ENCODE results near the gene ENOX2.
"Not testable (repeated sequence)": the region's sequence is repeated elsewhere in the genome, so short reads cannot be mapped to it uniquely, and the experiment has no call there.

ENOX2 gene

DNA sequence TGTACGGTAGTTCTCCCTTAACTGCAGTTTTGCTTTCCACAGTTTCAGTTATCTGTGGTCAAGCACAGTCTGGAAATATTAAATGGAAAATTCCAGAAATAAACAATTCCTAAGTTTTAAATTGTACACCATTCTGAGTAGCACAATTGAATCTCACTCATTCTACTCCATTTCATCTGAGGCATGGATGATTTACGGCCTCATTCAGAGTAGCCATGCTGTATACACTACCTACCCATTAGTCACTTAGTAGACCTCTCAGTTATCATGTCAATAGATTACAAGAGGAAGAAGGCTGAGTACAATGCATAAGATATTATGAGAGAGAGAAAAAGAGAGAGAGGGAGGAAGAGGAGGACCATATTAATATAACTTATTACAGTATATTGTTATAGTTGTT is 77.5 kb downstream of the ENOX2 start:
- DNase-seq, result no peak

DNA sequence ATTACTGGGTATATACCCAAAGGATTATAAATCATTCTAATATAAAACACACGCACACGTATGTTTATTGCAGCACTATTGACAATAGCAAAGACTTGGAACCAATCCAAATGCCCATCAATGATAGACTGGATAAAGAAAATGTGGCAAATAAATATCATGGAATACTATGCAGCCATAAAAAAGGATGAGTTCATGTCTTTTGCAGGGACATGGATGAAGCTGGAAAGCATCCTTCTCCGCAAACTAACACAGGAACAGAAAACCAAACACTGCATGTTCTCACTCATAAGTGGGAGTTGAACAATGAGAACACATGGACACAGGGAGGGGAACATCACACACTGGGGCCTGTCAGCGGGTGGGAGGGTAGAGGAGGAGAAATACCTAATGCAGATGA is 83.6 kb downstream of the ENOX2 start:
- DNase-seq, result not testable (repeated sequence)

DNA sequence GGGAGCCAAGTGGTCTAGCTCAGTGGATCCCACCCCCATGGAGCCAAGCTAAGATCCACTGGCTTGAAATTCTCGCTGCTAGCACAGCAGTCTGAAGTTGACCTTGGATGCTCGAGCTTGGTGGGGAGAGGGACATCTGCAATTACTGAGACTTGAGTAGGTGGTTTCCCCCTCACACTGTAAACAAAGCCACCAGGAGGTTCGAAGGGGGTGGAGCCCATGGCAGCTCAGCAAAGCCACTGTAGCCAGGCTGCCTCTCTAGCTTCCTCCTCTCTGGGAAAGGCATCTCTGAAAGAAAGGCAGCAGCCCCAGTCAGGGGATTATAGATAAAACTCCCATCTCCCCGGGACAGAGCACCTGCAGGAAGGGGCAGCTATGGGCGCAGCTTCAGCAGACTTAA is 89.1 kb downstream of the ENOX2 start:
- DNase-seq, result not testable (repeated sequence)

DNA sequence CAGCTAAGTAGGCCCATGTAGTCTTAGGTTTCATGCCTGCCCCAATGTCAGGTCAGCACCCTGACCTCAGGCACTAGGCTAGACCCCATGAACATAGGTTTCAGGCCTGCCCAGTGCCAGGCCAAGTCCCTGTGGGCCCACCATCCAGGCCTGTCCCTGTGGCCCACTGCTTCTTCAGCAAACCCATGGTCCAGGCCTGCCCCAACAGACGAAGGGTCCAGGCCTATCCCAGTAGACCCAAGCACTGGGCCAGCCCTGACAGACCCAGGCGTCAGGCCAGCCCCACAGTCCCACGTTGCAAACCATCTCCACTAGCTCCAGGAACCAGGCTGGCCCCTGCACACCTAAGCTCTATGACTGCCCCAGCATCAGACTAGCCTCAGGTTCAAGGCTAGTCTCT is 92.4 kb downstream of the ENOX2 start:
- no peak for DNase-seq

DNA sequence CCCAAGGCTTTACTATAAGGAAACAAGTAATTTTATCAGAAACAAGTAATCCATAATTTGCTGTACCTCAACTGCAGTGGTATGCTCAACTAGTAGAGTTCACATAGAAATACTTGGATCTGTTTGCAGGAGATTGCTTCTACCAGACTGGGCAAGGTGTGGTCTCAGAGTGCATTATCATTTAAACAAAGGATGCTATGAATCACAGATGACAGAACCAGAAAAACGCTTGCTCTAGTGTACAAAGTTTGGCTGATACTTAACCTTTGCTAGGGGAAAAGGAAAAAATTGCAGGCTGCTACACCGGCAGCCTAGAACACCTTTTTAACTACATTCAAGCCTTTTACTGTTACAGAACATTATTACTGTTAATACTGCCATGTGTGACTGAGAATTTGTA is 97.1 kb downstream of the ENOX2 start:
- no peak for DNase-seq

DNA sequence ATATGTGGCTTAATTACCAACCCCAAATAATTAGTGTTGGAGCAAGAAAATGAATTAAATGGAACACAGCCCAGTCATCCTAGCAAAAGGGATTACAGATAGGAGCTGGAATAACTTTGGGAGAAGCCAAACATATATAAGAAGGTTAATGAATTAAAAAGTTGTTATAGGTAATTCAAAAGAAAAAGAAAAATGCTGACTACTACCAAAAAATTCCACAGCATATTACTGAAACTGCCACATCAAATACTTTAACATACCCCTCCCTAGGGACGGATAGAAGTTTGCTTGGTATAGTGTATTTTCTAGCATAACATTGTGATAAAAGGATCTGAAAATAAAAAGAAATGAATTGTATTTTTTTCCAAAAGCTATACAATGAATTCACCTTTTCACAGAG is 99.5 kb downstream of the ENOX2 start:
- no peak for DNase-seq

DNA sequence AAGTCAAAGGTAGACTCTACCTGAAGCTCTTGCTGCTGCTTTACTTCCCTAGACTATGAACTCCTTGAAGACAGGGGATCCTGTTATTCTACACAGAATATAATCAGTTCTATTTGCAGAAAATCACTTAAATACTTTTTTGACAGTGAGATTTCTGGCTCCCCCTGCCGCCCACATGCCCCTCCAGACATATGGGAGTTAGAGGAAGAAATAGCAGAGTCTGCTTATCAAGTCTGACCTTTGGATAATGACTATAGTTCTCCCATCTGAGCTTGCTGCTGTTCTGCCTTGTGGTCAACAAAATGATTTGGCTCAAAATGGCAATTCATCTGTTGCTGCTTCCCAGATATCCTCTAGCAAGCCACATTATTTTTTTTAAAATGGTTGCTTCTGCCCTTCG is 101.1 kb downstream of the ENOX2 start:
- DNase-seq, result no peak

DNA sequence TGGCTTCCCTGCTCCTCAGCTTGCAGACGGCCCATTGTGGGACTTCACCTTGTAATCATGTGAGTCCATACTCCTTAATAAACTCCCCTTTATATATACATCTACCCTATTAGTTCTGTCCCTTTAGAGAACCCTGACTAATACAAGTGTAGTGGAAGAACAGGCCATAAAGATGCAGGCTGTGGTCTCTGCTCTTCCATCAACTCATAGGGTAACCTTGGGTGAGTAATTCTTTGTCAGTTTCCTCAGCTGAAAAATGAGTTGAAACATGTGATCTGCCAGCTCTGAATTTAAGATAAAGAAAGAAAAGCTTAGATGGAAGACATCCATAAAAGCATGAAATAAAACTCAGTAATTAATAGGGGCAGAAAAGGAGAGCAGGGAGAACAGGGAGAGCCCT is 103.6 kb downstream of the ENOX2 start:
- DNase-seq, result no peak

DNA sequence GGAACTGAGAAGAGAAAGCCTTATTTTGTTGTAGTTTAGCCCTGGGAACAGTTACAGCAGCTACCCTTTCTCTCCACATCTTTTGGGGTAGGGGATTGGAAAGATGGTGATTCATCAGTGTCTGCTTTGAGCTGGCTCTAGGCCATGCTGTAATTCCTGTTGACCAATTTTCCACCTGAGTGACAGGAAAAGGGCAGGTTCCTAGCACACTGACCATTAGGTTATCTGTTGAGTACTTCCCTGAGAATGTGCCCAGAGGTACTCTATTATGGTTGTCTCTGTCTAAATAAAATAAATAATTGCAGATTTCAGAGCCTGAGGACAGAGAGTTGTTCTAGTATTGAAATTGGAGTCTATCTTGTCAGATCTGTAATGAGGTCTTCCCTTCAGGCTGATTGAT is 109.0 kb downstream of the ENOX2 start:
- DNase-seq, result no peak

DNA sequence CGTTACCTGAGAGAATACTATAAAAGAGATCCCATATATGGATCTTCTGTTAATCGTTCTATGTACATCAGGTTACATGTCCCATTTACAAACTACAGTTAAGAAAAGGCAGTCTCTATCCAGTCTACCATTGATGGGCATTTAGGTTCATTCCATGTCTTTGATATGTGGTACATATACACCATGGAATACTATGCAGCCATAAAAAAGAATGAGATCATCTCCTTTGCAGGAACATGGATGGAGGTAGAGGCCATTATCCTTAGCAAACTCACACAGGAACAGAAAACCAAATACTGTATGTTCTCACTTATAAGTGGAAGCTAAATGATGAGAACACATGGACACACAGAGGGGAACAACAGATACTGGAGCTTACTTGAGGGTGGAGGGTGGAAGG is 111.1 kb downstream of the ENOX2 start:
- not testable (repeated sequence) for DNase-seq

DNA sequence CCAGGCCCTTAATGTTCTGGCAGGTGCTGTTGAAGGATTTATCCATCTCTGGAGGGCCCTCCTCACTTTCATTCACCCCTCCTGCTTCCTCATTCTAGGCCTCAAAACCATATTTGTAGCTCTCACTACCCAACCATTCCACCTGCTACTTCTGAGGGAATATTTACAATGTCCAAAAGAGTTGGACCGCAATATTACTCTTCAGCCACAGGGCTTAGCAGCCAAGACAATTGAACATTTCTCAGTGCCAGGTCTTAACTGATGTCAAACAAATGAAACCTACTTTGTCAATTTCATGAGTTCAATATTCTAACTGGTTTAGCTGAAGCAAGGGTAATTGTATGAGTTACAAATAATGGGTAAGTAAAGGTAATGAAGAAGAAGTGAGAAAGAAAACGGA is 113.2 kb downstream of the ENOX2 start:
- DNase-seq, result no peak

DNA sequence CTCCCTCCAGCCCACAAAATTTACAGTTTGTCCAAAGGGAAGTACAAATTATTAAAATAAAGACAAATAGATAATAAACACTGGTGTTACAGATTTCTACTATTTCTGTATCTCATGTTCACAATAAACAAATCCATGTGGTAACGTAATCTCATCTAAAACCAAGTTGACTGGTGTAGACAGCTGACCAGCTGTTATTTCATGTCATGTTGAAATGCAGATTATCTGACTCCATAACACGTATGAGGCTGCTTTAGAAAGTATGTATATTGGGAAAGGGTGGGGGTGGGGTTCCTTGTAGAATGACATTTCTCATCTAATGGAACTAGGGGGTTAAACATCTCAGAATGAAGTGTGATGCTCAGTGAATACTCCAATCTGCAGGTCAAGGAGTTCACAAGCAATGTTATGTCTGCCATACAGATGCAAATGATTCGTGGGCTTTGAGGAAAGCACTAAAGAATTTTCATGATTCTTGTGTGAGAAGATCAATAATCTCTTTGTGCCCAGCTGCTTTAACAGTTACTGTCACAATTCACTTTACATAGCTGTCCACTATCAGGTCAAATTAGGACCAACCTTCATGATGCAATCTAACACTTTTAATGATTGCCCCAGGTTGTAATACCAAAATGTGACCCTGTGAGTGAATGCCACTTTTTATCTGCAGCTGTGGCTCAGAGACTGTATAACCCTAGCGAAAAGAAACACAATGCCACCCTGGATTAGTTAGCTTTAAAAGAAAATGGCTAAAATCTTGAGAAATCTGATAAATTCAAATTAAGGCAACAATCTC is 114.0 kb downstream of the ENOX2 start:
- DNase-seq, result no peak

DNA sequence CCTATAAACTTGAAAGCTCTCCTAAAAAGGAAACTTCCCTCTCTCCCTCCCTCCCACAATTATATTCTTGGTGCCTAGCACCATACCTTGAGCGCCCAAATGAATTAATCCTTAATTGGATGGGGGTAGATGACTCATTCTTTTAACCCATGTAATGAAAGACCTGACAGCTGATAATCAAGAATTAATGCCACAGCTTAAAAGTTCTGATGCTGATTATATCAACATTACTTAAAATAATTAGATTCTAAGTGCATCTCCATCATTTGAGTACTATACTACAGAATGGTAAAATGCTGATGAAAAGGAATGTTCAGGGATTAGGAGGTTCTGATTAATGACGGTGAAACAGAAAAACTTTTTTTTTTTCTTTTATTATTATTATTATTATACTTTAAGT is 117.0 kb downstream of the ENOX2 start:
- DNase-seq, result no peak

DNA sequence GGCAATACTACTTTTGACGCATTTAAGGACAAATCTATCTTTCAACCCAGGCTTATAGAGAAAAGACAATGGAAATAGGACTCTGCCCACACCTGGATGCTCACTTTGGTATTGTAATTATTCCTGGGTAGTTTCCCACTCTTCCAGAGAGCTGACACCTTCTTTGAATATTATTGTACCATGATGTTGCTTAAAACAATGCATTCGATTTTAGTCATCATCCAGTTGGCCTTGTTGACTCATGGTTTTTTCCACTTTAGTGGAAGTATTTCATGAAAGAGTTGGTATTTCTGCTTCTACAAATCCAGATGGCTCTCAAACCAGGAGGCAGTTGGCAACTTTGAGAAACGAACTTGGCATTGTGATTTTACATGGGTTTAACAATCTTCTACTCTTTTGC is 124.2 kb downstream of the ENOX2 start:
- no peak for DNase-seq

DNA sequence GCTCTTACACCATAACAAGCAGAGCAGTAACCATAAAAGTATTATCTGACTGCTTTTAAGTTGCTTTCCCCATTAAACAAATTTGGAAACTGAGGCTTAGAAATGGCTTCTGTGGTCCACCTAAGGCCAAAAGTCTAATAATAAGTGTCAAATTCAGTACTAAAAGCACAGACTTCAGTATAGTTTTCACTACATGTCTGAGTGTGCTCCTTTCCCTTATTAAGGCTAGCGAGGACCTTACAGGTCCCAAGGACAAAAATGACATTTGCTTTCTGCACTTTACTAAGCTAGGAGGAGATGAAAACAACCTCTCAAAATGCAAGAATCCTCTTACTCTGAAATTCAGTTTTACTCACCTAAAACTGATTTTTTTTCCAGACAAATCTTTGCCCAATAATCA is 127.2 kb downstream of the ENOX2 start:
- DNase-seq, result no peak

DNA sequence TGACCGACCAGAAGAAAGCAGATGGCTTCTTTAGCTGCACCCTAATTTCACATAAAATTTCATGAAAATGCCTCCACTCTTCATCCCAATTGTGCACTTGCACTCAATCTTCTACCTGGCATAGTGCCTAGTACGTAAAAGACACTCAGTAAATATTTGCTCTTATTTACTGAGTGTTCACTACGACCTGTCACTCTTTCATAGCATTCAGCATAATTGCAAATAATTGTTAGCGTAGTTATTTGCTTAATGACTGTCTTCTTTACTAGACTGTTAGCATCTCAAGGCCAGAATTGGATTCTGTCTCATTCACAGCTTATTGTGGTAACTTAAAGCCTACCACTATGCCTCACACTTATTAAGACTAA is 130.2 kb downstream of the ENOX2 start:
- DNase-seq, result no peak

DNA sequence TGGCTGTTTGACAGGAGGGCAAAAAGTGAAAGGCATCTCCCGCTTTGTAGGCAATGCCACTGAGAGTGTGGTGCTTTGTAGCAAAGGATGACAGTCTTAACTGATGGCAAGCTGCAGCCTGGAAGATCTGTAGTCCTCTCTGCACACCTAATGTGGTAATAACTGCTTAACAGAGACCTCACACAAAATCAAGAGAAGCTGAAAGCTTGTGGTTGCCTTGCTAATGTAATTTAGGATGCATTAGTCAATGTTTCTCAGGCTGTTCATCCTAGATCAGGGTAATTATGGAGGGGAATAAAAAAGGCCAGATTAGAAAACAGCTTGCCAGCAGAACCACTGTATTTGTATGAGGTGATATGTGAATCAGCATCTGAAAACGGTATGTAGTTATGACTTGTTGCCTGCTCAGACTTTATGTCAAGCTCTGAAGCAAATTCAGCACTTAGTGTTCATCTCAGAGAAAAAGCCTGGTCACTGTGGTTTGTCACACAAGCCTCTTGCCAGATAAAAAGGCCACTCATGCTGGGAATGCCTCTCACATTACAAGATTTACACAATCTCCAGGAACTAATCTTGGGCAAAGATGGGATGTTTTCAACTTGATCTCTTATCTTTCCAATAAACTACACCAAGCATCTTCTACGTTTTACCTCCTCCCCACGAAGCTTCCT is 130.8 kb downstream of the ENOX2 start:
- no peak for DNase-seq

DNA sequence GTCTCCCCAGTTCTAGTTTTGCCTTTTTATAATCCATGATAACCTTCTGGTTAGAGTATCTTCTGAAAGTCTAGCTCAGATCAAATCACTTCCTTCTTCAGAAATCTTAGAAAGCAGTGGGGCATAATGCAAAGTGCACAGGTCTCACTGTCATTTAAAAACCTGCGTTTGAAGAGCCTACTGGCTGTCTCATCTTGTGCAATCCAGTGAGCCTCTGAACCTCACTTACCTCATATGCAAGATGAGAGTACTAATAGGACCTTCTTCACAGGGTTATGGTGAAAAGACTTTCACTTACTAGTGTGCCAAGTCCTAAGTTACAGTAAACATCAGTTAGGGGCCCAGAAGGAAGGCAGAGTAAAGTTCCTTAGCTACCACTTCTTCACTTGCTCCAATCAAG is 131.4 kb downstream of the ENOX2 start:
- no peak for DNase-seq

DNA sequence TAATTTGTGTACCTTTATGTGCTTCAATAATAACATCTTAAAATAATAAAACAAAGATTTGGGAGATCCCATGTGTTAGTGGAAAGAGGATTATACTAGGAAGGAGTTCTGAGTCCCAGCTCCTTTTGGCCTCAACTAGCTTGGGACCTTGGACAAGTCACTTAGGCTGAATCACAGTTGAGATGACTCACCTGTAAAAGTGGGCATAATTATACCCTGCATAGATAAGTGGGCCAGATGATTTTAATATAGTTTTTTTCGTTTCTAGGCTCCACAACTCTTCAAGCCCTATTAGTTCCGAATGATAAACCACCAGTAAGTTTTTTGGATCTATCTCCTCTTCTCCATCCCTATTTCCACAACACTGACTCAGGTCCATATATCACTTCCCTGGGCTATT is 131.8 kb downstream of the ENOX2 start:
- no peak for DNase-seq

DNA sequence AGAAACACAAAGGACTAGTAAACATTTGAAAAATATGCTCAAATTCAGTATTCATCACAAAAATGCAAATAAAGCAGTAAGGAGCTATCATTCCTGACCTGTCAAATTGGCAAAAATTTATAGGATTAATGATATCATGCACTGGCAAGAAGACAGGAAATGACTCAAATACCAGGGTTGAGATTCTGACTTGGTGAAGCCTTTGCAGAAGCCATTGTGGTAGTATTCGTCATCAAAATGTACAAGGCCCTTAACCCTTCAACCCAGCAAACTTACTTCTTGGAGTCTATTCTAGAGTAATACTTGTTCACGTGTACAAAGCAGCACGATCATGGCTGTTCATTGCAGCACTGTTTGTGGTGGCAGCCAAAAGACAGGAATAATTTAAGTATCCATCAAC is 132.4 kb downstream of the ENOX2 start:
- no peak for DNase-seq

DNA sequence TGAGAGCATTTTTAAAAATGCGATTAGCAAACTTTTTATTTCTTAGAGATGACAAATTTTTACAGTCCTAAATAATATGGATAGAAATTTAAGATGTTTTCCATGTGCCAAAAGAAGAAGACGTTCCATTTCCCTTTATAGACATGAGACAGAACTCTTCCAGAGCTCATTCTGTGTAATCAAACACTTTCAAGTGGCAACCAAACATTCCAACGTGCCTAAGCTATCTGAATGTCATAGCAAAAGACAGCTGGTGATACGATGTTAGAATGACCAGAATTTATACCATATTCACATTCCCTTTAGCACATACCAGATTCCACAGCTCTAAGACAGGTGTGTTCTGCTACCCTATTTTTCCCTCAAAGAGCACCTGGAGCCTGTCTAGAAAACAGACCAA is 133.2 kb downstream of the ENOX2 start:
- DNase-seq, result no peak

DNA sequence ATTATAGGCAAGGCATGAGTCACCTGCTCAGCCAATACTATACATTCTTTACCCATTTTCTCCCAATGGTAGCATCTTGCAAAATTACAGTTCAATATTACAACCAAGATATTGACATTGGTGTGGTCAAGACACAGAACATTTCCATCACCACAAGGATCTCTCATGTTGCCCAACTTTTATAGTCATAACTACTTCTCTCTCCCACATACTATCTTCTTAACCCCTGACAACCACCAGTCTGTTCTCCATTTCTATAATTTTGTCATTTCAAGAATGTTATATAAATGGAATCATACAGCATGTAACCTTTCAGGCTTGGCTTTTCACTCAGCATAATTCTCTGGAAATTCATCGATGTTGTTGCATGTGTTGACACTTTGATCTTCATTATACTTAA is 144.9 kb downstream of the ENOX2 start:
- DNase-seq, result no peak

DNA sequence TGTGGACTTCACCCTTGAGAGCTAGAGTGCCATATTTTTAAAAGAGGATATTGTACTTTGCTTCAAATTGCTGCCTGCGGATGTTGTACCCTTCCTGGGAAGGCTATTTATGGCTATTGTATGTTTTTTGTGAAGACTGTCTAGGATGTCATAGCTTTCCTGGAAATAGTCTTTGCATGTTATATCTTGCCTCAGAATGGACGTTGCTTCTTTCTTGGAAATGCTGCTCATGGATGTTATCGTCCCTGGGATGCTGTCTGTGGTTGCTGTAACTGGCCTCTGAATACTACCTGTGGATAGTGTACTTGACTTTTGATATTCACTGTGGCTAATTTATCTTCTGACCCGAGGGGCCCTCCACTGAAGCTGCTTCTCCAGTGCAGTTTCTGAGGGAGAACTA is 146.8 kb downstream of the ENOX2 start:
- no peak for DNase-seq

DNA sequence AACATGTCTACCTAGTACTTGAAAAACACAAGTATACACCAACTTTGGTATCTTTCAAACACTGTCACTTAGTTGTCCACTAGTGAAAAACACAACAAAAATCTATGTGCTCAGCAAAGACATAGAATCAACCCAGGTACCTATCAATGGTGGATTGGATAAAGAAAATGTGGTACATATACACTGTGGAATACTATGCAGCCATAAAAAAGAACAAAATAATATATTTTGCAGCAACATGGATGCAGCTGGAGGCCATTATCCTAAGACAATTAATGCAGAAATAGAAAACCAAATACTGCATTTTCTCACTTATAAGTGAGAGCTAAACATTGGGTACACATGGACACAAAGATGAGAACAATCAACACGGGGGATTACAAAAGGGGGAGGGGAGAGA is 148.7 kb downstream of the ENOX2 start:
- DNase-seq, result no peak

Data from CD4-positive, alpha-beta T cell treated with Interleukin-17A for 1 hour (primary cell).